ENCODE measurements around the gene CLIC4.
"Not testable (repeated sequence)": the region's sequence is repeated elsewhere in the genome, so short reads cannot be mapped to it uniquely, and the experiment has no call there.

The CLIC4 gene

DNA sequence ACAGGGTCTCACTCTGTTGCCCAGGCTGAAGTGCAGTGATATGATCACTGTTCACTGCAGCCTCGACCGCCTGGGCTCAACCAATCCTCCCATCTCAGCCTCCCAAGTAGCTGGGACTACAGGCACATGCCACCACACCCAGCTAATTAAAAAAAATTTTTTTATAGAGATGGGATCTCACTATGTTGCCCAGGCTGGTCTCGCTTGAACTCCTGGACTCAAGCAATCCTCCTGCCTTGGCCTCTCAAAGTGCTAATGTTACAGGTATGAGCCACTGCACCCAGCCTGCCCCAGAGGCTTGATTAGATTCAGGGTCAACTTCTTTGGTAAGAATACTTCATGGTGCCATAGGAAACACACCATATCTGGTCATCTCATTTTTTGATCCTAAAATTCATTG, 66.2 kb downstream of the CLIC4 start:
- not testable (repeated sequence) for DNase-seq (ENCODE audit: low read depth in 2 of 2)

DNA sequence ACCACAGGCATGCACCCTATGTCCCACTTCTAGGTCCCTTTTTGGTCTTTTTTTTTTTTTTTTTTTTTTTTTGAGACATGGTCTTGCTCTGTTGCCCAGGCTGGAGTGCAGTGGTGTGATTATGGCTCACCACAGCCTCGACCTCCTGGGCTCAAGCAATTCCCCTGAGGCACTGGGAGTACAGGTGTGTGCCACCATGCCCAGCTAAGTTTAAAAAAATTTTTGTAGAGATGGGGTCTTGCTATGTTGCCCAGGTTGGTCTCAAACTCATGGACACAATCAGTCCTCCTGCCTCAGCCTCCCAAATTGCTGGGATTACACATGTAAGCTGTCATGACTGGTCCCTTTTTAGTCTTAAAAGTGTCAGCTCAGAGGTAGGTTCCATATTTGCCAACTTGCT, 75.0 kb downstream of the CLIC4 start:
- DNase-seq (ENCODE audit: low read depth in 2 of 2), result not testable (repeated sequence)

DNA sequence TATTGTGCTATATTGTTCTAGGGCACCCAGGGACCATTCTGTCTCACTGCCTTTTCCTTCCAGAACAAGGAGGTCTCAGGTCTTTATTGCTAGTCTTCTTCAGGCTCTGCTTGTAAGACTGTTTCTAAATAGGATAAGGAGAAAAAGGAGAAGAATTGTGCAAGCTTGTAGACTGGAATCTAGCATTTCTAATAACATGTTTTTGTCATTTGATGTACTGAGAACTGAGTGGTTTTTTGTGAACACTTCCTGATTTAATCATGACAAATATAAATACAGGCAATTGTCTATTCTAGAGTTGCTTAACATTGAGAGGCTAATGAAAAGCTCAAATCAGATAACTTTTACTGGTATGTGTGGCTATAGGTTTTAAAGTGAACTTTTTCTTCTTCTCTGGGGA, 77.6 kb downstream of the CLIC4 start:
- DNase-seq (ENCODE audit: low read depth in 2 of 2), result no peak

DNA sequence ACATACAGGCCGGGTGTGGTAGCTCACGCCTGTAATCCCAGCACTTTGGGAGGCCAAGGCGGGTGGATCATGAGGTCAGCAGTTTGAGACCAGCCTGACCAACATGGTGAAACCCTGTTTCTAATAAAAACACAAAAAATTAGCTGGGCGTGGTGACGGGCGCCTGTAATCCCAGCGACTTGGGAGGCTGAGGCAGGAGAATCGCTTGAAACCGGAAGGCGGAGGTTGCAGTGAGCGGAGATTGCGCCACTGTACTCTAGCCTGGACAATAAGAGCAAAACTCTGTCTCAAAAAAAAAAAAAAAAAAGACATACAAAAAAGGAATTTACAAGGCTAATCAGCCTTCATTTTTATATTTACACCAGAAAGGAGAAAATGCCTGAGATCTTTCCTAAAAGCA, 78.2 kb downstream of the CLIC4 start:
- DNase-seq (ENCODE audit: low read depth in 2 of 2), result not testable (repeated sequence)

DNA sequence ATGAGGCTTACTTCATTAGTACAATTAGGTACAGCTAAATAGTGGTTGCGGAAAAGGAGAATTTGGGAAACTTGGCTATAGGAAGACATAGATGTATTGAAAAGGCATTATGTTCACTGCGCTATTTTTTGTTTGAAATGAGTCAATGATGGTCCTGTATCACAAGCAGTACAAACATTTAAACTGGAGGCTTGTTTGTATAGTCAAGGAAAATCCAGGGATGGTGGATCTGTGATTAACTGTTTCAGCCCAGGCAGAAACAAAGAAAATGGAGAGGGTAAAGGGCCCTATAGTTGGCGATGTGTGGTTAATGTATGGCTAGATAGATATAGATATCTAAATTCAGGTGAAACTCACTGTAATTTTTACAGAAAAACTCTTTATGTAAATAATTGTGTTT, 79.9 kb downstream of the CLIC4 start:
- DNase-seq (ENCODE audit: low read depth in 2 of 2), result no peak

DNA sequence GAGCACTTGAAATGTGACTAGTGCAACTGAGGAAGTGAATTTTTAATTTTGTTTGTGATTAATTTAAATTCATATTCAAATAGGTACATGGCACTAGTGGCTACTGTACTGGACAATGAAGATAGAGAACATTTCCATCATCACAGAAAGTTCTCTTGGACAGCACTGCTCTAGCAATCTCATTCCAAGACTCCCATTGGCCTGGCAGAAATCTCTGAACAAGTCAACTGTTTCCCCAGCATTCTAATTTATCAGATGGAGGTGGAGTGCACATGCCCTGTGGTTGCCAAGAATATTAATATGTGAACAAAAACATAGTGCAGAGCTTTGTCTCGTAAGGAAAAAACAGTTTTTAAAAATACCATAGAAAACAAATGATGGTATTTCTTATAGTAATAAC, 81.3 kb downstream of the CLIC4 start:
- no peak for DNase-seq (ENCODE audit: low read depth in 2 of 2)

DNA sequence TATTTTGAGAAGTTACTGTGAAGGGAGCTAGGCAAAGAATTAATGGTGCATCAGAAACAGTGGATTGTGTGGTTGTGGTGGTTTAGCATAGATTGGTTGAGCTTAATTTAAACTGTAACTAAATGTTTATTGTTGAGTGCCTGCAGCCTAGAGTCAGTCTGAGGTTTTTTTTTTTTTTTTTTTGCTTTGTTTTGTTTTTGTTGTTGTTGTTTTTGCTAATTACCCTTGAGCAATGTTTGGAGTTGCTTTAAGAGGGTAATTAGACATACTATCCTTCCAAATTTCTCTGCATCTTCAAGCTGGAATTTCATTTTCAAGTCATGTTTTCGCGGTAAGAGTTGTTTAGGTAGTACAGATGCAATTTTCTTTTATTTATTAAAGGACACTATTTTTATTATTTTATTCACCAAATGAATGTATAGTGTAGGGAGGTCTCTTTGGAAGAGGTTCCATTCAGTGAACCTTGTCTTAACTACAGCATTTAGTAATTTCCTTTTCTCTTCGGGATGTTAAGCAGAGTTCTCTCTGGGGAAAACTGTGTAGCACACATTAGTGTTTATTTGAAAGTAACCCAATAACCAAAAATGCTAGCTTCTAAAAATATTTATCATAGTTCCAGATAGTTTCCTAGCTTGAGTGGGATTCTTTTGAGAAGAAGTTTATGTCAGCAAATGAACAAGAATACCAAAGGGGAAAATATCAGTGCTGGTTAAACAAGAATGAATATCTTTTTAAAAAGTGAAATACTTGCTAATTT, 82.3 kb downstream of the CLIC4 start:
- no peak for DNase-seq (ENCODE audit: low read depth in 2 of 2)

DNA sequence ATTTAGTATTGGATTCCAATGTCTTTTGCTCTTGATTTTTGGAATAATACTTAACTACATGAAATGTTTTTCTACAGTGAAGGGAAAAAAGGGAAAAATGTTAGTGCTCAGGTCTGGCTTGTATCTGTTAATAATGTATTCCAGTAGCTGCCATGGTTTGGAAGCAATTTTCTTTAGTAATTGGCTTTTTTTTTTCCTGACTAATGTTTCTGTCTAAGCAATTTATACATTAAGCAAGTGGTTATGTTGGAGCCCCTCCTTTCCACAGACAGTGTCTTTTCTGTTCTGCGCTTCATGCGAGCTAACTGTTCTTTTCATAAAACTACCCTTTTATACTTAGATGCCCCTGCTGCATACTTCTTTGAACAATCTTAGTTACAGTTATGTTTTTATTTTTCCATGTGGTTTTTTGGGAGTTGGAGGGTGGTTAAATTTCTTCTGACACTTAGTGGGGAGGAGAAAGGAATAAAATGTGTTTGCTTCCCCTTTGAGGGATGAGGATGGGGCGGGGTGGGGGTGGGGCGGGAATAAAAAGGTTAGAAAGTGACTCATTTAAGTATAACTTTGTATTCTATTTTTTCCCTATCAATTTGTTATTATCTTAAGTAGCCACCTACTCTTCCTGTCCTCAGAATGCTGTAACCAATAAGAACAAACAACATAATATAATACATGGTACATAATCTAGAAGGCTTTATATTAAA, 83.1 kb downstream of the CLIC4 start:
- DNase-seq (ENCODE audit: low read depth in 2 of 2), result no peak

DNA sequence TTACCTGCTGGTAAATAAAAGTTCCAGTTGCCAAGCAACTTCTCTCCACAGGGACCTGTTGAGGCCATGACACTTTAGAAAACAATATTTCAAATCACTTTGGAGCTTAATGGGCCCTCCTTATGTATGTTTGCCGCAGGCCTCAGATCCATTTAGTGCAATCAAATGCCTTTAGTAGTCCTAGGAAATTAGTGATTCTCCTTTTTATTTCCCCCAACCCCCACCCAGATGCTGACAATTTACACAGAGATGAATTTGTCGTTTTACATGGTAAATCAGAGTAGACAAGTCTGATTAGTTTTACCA, 83.6 kb downstream of the CLIC4 start:
- DNase-seq (ENCODE audit: low read depth in 2 of 2), result no peak

DNA sequence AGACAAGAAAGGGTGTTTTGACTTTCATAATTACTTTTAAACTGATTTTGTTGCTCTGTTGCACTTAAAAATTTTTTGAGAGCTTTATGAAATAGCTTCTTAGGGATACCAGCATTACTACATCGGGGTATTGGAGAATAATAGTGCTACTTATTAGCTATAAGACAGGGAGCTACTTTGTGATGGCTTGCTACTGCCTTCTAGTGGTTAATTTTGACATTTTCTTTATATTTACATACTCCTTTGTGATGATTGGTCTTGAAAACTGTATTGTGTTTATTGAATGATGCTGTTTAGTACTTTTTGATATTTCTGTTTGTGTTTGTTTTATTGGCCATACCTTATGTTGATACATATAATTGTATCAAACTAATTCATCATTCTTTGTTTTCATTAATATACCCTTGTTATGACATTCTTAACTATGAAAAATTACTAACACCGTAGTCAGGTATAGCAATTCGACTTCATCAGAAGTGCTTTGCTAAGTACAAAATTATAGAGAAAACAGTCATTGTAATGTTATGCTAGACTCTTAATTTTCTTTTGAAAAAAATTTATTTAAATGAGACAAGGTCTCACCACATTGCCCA, 85.5 kb downstream of the CLIC4 start:
- DNase-seq (ENCODE audit: low read depth in 2 of 2), result no peak

DNA sequence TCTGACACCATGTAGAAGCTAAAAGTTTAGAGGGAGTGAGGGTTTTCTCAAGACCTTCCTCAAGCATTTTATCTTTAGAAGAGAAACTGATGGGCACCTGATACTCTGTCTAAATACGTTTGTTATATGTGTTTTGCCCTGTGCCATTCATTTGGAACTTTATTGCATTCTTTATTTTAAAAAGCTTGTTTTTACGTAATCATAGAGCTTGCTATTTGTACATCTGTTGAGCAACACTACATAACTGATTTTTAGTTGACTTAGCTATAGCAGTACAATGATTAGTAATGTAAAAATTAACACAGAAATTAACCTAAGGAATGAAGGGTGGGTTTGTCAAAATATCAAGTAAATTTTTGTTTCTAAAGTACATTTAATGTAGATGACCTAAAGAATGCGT, 96.3 kb downstream of the CLIC4 start:
- DNase-seq (ENCODE audit: low read depth in 2 of 2), result no peak

DNA sequence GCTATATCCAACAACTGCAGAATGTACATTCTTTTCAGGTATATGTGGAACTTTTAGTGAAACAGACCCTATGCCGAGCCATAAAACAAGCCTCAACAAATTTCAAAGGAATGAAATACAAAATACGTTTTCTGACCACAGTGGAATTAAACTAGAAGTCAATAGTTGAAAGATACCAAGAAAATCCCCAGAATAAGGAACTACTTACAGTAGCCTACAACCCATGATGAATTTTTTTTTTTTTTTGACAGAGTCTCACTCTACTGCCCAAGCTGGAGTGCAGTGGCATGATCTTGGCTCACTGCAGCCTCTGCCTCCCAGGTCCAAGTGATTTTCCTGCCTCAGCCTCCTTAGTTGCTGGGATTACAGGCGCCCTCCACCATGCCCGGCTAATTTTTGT, 101.4 kb downstream of the CLIC4 start:
- DNase-seq (ENCODE audit: low read depth in 2 of 2), result no peak

DNA sequence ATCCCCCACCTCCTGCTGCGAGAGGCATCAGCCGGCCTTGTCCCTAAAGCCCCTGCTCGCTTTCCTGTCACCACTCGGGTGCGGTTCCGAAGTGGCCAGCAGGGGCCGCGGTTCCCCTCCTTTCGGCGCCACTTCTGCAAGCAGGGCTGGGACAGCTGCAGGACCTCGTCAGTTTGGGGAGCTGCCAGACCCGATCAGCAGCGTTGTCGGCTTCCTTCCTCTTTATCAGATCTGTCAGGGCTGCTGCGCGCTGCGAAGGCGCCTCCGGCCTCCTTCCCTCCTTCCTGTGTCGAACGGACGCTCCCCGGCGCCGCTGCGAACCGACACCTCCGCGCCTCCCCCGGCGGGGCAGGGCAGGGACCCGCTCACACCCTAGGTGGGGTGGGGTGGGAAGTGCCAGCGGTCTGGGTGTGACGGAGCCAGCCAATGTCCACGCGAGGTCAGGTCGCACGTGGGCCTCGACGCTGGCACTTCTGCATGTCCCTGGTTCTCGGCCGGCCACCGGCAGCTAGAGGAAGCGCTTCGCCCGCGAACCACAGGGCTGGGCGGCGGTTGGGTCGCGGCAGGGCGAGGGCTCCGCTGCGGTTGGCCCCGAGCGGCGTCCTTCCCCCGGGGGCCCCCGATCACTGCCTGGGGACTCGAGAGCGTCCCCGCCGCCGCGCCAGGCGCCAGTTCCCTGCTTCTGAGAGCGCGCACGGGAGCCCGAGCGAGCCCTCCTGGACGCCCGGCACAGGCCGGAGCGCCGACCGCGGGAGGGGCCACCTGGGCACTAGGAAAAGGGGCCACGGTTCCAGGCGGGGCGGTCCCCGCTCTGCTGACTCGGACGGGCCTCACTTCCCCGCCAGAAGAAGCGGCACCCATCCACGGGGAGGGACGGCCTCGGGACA, 103.0 kb downstream of the CLIC4 start:
- DNase-seq (ENCODE audit: low read depth in 2 of 2), result peak; percentile 79 to 89

DNA sequence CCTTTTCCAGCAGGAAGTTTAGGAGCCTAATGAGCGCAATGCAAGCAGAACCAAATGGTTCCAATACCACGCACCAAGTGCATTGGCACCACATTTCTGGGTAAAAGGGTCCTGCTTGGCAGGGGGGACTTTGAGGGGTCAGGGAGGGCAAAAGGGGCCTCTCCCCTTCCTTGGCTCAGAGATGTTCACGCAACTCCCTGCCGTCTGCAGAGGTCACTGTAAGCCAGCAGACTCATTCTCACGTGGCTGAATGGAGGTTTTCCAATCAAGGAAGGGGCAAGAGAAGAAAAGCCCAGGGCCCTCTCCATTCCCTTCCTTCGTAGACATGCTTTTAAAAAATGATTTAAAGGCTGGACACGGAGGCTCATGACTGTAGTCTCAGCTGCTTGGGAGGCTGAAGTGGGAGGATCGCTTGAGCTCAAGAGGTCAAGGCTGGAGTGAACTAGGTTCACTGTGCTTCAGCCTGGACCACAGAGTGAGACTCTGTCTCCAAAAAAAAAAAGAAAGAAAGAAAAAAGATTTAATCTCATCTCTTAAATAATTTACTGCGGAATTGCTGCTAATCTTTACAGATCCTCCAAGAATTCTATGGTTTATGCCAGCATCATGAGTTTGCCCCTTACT, 104.5 kb downstream of the CLIC4 start:
- DNase-seq (ENCODE audit: low read depth in 2 of 2), result no peak

DNA sequence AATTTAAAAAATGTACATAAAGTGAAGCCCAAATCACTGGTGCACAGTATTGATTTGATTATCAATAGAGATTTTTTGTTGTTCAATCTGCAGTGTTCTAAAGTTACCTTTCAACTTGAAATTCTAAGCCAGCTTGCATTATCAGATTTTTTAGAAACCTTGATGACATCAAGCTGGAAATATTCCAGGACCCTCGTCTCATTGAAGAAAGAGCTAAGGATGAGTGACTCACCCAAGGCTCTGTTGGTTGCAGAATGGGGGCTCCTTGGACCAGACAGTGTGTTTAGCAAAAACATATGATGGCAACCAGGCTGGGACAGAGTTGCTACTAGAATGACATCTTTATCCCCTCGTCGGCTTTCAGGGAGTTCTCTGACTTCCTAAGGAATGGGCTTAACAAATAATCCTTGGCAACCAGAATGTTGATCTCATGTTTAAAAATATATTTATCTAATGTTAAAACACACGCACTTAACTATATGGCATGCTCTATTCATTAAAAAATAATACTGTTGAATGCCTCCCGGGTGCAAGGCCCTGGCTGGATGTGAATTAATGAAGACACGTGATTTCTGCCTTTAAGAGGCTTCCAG, 105.2 kb downstream of the CLIC4 start:
- DNase-seq (ENCODE audit: low read depth in 2 of 2), result no peak

DNA sequence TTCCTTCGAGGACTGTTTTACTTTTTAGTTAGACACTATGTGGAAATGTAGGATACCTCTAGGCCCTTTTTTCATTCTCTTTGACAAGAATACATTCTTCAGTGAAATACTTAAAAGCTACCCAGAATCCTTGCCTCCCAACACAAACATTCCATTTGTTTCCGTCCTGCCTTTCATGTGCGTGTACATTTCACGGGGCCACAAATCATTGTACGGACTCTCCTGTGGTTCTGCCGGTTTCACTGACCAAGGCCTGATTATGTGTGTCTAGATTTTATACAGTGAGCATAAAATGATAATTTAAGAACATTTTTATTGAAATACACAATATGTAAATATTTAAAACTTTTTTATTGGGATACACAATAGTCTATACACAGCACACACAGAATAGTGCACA, 108.4 kb downstream of the CLIC4 start:
- DNase-seq (ENCODE audit: low read depth in 2 of 2), result no peak

DNA sequence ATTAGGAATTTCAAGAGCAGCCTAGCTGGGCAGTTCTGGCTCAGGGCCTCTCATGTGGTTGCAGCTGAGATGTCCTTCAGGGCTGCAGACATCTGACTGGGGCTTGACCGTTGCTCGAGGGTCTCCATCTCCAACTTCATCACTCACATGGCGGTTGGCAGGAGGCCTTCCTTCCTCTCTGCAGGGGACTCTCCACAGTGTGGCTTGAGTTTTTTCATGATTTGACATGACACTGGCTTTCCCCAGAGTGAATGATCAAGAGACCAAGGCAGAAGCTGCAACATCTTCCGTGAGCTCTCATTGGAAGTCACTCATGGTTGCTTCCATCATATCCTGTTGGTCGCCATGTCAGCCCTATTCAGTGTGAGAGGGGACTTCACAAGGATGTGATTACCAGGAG, 110.2 kb downstream of the CLIC4 start:
- DNase-seq (ENCODE audit: low read depth in 2 of 2), result no peak

DNA sequence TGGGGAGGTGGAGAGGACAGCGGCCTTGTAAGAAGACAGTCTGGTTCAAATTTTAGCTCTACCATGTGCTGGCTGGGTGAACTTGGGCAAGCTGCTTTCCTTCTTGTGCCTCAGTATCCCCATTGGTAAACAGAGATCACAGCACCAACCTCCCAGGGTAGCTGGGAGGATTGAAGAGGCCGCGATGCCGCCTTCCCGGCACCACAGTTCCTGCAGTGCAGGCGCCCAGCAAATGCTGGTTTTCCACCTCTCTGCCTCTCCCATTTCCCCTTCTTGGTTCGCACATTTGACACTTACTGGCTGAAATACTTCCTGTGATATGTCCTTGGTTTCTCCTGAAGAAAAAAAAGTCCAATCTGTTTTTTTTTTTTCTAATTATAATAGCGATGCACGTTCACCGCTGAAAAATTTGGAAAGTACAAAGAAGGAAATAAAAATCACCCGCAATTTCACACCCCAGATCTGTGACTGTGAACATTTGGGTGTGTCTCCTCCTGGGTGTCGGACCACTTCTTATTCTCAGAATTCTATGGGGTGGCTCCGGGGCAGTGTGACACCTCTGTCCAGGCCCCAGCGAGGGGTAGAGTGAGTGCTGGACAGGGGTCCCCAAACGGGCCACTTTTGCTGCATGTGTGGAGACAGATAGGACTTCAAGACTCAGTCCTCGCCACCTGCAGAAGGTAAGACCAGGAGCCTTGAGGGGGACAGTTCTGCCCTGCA, 111.7 kb downstream of the CLIC4 start:
- no peak for DNase-seq (ENCODE audit: low read depth in 2 of 2)

DNA sequence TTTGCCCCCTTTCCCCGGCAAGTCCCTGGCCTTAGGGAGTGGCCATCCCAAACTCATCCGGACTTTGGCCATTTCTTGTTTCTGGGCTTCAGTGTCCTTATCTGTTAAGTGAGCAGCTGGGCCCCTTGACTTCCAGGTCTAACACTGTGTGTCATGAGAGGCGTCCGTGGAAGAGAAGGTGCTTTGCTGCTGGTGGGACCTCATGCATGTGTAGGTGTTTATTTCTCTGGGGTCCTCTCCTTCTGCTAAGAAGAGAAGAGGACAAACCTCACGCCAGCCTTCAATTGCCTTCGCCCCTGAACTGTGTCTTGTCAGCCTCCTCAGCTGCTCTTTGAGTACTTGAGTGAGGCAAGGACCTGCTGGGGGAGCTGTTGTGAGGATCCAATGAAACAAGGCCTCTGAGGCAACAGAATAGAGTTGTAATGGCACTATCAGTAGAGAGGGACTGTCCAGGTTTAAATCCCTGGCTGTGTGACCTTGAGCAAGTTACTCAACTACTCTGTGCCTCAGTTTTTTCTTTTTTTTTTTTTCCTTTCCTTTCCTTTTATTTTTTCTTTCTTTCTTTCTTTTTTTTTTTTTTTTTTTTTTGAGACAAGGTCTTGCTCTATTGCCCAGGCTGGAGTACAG, 112.4 kb downstream of the CLIC4 start:
- DNase-seq (ENCODE audit: low read depth in 2 of 2), result no peak

DNA sequence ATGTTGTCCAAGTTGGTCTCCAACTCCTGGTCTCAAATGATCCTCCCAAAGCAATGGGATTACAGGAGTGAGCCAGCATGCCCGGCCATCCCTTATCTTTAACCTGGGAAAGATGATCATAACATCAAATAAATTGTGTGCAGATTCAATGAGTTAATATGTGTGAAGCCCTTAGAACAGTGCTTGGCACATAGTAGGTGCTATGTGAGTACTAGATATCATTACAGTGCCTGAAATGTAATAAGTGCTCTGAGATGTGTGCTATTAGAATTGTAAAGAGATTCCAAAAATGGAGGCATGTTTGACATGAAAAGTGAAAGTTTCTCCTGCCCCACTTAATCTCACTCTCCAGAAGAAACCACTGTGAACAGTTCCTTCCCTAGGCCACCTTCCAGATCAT, 113.0 kb downstream of the CLIC4 start:
- DNase-seq (ENCODE audit: low read depth in 2 of 2), result no peak
